HL-60/S4 treated with retinoic acid at 250 ng/mL for 4 days and 3 days (cell line): ENCODE results near the gene PGM2L1.
"Not testable (repeated sequence)": the region's sequence is repeated elsewhere in the genome, so short reads cannot be mapped to it uniquely, and the experiment has no call there.

ENCODE experiments used
- in situ Hi-C: fragments of 300-500 bp; cut with MboI; formaldehyde crosslinking; loops from 2 replicates; pipeline ENCODE4 v1.7.0; 2022; ENCODE audit warnings: low sequenced_read_pairs

Gene PGM2L1

GRCh38 chr11:74403607-74404321 lies 5.5 kb upstream of the PGM2L1 start:
- in situ Hi-C loops: no loop called here

DNA sequence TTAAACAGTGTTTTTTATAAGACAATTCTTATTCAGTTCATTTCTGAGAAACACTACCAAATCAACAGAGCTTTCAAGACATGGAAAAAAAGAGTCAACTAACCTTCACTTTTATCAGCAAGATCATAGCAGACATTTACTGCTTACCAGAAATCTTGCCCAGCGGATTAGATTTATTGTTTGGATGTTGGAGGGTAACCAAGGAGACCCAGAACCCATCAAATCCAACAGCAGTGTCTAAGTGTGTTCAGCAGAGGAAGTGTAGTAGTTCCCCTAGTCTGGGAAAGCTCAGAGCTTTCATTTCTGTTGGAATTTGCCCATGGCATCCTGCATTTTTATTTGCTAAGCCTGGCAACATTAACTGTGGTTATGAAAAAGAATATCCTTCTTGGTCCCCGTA lies 2.4 kb upstream of the PGM2L1 start:
- in situ Hi-C loops: no loop called here

DNA sequence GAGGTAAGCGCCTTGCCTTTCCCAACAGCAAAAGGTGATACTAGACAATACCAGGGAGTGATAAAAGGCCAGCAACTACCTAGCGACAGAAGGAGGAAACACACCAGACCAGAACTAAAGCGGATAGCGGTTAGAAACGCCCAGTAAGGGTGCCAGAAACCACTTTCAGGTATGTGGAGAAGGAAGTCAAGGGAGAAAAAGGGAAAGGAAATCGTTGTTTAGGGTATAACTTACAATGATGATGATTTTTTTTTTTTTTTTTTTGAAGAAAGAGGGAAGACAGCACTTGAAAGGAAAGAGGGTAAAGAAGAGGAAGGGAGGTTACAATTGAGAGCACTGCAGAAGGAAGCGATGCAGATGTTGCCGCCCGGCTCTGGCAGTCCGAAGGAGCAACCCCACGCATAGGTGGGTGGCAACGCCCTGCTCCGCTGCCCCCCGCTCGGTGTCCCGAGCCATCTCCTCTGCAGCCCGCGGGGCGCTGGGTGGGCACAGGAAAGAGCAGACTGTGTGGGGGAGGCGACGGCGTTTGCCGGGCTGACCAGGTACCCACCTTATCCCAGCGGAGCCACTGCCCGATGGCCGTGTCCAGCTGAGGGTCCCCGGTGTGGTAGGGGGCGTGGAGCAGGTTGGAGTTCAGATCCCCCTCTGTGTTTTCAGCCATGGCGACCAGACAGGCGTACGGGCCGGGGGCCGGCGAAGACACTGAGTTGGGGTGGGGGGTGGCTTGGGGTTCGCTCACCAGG lies 561 bp downstream of the PGM2L1 start:
- in situ Hi-C loops: no loop called here

- in situ Hi-C loops: no loop called here
These were observed 6.0 kb downstream of the PGM2L1 start for GRCh38 chr11:74392256-74392655.

DNA sequence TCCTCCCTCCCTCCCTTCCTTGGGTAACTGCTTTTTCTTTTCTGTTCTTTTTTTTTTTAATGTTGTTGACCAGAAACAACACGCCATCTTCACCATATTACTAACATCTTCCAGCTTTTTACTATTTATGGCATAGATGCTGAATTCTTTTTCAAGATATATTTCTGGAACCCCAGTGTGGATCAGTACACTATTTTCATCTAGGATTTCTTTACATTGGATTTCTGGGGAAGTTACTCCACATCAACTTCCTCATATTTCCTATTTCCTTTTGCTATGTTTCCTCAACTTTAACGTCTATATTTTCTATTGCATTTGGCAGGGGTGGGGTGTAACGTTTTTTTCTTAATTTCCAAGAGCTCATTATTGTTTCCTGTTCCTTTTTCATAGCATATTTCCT lies 7.0 kb downstream of the PGM2L1 start:
- in situ Hi-C loops: no loop called here

DNA sequence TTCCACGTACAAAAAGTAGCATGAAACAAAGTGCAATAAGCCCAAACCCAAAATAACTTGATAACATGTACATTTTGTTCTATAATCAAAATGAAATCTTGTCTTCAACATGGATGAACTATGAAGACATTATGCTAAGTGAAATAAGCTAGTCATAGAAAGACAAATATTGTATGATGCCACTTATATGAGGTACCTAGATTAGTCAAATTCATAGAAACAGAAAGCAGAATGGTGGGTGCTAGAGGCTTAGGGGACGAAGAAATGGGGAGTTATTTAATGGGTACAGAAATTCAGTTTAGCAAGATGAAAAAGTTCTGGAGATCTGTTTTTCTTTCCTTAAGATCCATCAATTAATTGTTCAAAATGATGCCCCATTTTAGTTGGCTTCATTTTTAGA lies 7.5 kb downstream of the PGM2L1 start:
- in situ Hi-C loops: no loop called here

DNA sequence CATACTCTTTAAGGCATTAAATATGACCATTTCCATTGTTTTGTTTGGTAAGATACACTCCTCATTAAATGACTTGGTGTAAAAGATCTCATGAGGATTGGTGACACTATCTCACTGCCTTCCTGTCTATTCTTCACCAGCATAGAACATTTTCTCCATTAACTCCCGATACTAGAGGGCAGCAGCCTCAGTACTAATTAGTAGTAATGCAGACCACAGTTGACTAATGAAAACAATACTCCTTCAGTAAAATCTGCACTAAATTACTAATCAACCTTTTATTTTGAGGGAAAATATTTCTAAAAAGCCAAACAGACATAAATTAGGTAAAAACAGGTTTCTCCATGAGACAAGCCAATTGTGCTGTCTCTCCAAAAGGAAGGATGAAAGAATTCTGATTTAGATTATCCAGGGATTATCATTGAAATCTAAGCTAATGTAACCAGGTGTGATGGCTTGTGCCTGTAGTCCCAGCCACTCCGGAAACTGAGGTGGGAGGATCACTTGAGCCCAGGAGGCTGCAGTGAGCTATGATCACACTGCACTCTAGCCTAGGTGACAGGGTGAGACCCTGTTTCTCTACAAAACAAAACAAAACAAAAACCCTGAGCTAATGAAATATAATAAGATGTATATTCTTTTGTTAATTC lies 9.4 kb downstream of the PGM2L1 start:
- in situ Hi-C loops: no loop called here

- in situ Hi-C loops: no loop called here
These were observed 13.6 kb downstream of the PGM2L1 start for GRCh38 chr11:74384641-74385040.

GRCh38 chr11:74380746-74381439 lies 17.3 kb downstream of the PGM2L1 start:
- in situ Hi-C loops: no loop called here

- in situ Hi-C loops: no loop called here
These were observed 20.5 kb downstream of the PGM2L1 start for GRCh38 chr11:74377689-74378088.

DNA sequence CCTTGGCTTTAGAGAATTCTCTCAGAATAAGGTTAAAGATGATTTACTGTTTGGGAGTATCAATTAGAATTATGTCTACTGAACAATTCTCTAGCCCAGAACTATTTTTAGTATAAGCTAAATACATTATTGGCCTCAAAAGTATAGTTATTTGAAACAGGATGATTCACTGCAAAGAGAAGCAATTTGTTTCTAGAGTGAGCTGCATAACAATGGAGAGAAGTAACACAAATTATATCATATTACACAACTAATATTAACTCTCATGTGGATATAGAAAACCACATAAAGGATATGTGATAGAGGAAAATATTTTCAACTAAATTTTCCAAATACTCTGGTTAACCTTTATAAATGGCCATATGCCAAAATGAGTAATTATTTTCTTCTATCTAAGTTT lies 24.9 kb downstream of the PGM2L1 start:
- in situ Hi-C loops: no loop called here

- in situ Hi-C loops: no loop called here
These were observed 26.8 kb downstream of the PGM2L1 start for GRCh38 chr11:74371269-74372052.

GRCh38 chr11:74370123-74370522 lies 28.1 kb downstream of the PGM2L1 start:
- in situ Hi-C loops: no loop called here

- in situ Hi-C loops: no loop called here
These were observed 30.4 kb downstream of the PGM2L1 start for GRCh38 chr11:74367881-74368280.

- in situ Hi-C loops: no loop called here
These were observed 31.7 kb downstream of the PGM2L1 start for GRCh38 chr11:74366576-74366975.

DNA sequence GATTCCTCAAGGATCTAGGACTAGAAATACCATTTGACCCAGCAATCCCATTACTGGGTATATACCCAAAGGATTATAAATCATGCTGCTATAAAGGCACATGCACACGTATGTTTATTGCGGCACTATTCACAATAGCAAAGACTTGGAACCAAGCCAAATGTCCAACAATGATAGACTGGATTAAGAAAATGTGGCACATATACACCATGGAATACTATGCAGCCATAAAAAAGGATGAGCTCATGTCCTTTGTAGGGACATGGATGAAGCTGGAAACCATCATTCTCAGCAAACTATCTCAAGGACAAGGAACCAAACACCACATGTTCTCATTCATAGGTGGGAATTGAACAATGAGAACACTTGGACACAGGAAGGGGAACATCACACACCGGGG lies 32.4 kb downstream of the PGM2L1 start:
- in situ Hi-C loops: not testable (repeated sequence)

GRCh38 chr11:74357449-74357848 lies 40.8 kb downstream of the PGM2L1 start:
- in situ Hi-C loops: no loop called here

DNA sequence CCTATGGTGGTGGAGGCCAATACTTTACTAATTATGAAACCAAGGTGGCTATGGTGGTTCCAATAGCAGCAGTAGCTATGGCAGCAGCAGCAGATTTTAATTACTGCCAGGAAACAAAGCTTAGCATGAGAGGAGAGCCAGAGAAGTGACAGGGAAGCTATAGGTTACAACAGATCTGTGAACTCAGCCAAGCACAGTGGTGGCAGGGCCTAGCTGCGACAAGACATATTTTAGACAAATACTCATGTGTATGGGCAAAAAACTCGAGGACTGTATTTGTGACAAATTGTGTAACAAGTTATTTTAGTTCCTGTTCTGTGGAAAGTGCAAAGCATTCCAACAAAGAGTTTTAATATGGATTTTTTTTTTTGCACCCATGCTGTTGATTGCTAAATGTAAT lies 42.6 kb downstream of the PGM2L1 start:
- in situ Hi-C loops: no loop called here

- in situ Hi-C loops: no loop called here
These were observed 44.2 kb downstream of the PGM2L1 start for GRCh38 chr11:74354036-74354435.

- in situ Hi-C loops: no loop called here
These were observed 50.9 kb downstream of the PGM2L1 start for GRCh38 chr11:74347381-74347780.

- in situ Hi-C loops: no loop called here
These were observed 52.8 kb downstream of the PGM2L1 start for GRCh38 chr11:74345420-74345819.
